ENCODE measurements around the gene PANK4.

PANK4 gene

DNA sequence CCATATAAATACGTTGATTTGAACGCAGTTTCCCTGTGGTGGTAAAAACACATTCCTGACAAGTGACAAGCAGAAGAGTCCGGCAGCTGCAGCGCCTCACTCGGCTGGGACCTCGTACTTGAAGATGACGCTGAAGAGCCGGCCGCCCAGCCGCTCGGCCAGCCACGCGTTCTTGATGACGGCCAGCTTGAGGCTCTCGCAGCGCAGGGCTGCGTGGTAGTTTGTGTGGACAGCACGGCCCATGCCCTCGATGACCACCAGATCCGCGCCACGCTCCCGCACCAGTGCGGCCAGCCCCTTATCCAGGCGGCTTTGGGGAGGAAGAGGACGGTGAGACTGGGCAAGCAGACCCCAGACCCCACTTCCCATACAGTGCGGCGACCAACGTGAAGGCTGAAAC is 17.6 kb downstream of the PANK4 start:
- no peak for DNase-seq

DNA sequence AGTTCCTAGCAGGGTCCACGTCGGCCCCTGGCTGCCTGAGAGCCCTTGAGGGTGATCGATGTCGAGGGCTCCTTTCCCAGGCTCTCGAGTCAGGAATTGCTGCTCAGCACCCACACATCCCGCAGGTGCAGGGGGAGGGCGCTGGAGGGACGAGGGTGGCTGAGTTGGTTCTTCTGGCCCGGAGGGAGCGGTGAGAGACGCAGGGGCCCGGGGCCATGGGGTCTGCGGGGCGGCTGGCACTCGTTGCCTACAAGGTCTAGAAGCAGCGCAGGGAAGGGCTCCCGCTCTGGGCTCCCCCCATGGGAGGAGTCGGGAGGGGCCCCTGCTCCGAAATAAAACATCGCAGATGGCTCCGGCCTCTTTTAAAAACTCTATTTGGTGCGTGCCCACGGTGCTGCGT is 18.2 kb downstream of the PANK4 start:
- DNase-seq: no peak

DNA sequence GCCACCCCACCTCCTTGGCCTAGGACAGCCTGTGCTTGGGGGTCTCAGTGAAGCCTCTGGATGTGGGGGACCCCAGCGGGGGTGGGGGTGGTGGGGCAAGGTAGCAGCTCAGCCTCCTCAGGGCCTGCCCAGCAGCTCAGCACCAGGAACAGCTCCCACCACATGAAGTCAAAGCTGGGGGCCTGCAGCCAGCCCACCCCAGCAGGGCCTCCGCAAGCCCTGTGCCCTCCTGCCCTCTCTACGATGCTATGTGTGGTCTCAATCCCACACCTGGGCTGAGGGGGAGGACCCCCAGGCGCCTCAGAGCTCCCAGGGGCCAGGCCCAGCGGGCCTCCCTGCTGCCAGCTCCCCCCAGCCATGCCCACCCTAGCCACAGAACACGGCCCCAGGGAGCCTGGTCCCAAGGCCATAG is 18.6 kb downstream of the PANK4 start:
- DNase-seq: no peak

DNA sequence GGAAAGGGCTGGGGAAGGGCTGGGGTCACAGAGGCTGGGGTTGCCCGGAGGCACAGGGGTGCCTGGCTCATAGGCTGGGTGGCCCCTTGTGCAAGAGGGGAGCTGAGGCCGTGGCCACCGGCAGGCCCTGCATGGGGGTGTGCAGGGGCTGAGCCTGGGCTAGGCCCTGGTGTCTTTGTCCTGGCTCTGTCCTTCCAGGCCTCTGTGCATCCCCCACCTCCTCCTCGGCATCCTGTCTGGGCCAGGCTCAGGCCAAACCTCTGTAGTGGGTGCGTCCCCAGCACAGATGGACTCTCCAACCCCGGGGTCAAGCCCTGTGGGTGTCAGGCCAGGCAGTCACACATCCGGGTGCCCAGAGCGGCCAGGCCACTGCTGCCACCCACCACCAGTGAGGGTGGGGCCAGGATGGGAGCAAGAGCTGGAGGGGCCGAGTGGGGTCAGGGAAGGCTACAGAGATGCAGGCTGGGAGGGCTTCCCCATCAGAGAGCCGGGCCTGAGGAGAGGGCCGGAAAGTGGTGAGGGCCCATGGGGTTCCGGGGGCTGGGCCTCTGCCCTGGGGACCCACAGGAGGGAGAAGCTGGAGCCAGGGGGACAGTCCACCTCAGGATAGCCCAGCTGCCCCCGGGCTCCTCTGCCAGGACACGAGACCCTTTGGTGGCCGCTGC is 19.4 kb downstream of the PANK4 start:
- DNase-seq: no peak

DNA sequence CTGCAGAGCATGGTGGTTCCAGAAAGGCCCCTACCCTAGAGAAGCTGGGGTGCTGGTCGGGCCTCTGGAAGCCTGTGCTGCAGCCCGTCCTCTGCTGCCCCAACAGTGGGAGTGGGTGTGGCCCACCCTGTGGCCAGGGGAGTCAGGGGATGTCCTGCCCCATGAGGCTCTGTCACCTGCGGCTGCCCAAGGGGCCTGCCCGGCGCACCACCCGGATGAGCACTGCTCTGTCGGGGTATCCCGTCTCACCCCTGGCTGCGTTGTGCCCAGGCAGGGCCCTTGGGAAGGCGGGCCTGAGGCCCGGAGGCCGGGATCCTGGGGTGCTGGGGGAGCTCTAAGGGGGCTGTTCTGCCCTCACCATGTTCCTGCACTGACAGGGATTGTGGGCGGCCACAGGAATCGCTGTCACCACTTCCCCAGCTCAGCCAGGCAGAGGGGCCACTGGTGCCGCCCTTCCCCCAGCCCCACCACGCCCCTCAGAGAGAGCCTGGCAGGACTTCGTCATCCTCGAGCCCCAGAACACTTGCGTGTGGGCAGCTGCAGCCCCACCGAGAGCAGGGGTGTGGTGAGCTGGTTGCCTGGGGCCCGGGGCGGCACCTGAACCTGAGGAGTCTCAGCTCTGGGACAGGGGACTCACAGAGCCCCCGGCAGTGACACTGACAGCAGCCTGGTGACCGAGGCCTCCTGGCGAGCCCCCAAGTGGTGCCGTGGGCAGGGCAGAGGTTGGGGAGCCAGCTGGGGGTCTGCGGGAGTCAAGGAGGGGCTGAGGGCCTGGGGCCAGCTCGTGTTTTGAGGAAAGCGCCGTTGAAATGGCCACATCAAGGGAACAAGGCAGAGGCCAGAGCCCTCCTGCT is 20.2 kb downstream of the PANK4 start:
- DNase-seq: no peak

DNA sequence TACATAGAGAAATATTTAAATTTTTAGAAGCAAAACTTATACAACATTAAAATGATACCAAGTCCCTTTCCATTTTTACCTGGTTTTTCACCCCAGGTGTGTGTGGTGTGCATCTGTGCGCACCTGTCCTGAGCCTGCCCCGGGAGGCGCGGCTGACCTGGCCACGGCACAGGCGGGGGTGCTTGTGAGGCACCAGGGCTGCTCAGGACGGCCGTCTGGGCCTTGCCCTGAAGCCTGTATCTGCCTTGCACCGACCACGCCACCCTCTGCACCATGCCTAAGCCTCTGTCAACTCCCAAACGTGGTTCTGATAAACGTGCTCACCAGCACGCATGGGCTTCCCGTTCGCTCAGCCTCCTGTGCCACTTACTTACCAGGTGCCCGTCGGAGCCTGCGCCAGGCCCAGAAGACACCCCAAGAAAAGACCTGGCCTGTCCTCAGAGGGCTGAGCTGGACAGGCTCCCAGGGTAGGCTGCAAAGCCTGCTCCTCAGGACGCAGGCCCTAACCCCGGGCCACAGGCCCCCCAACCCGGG is 20.9 kb downstream of the PANK4 start:
- no peak for DNase-seq

DNA sequence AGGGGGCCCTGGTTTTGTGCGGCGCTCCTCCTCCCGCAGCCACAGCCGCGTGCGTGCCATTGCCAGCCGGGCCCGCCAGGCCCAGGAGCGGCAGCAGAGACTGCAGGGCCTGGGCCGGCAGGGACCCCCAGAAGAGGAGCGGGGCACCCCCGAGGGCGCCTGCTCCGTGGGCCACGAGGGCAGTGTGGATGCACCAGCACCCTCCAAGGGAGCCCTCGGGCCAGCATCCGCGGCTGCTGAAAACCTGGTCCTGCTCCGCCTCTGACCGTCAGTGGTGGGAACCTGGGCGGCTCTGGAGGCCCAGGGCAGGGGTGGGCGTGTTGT is 21.5 kb downstream of the PANK4 start:
- DNase-seq: no peak

DNA sequence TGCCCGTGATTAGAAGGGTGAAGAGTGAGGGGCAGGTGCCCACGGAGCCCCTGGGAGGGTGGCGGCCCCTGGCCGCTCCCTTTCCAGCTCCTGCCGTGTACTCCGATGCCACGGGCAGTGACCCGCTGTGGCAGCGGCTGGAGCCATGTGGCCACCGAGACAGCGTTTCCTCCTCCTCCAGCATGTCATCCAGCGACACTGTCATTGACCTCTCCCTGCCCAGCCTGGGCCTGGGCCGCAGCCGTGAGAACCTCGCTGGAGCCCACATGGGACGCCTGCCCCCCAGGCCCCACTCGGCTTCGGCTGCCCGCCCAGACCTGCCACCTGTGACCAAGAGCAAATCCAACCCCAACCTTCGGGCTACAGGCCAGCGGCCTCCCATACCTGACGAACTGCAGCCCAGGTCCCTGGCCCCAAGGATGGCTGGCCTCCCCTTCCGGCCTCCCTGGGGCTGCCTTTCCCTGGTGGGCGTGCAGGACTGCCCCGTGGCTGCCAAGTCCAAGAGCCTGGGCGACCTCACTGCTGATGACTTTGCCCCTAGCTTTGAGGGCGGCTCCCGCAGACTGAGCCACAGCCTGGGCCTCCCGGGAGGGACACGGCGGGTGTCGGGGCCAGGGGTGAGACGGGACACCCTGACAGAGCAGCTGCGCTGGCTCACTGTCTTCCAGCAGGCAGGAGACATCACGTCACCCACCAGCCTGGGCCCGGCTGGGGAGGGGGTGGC is 22.0 kb downstream of the PANK4 start:
- DNase-seq: no peak

DNA sequence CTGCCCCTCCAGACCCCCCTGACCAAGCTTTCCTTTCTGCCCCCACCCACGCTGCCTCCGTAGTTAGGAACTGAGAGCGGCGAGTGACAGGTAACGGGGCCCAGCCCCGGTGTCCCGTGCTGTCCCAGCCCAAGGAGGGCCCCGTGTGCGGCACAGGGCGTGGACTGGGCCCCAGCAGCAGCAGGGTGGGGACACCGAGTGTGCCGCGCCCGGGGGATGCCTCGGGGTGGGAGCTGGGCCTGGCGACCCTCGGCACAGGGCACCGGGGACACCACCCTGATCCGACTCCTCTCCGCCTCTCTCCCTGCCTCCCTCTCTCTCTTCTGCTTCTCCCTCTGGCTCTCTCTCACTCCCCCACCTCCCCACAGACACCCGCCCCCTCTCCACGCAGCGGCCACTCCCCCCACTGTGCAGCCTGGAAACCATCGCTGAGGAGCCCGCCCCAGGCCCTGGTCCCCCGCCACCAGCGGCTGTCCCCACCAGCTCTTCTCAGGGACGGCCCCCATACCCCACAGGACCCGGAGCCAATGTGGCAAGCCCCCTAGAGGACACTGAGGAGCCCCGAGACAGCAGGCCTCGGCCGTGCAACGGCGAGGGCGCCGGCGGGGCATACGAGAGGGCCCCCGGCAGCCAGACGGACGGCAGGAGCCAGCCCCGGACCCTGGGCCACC is 22.7 kb downstream of the PANK4 start:
- no peak for DNase-seq

DNA sequence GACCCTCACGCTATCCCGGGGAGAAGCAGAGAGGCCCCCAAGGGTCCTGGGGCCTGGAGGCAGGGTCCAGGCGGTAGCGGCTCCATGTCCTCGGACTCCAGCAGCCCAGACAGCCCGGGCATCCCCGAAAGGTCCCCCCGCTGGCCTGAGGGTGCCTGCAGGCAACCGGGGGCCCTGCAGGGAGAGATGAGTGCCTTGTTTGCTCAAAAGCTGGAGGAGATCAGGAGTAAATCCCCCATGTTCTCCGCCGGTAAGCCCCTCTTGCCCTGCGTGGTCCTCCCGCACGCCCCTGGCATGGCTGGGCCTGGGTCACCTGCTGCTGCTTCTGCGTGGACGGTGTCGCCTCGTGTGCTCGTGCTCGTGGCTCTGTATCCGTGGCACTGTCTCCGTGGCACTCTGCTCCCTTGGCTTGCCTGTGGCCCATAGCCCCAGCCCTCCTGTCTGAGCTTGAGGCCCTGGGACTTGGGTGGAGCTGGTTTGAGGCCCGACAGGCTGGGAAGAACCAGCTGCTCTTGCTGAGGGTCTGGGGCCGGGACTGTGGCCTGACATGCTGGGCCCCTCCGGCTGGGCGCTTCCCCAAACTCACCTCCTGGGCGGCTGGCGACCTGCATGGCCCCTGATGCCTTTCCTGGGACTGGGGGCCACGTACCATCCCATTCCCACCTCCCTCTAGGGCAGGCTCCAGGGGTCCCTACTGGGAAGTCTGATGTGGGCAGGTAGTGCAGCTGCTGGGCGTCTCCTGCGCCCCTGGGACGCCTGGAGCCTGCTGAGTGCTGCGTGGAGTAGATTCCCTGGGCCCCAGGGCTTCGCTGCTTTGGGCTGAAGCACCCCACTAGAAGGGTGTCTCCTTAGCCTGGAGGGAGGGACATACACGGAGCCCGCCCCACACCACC is 23.5 kb downstream of the PANK4 start:
- DNase-seq: no peak

DNA sequence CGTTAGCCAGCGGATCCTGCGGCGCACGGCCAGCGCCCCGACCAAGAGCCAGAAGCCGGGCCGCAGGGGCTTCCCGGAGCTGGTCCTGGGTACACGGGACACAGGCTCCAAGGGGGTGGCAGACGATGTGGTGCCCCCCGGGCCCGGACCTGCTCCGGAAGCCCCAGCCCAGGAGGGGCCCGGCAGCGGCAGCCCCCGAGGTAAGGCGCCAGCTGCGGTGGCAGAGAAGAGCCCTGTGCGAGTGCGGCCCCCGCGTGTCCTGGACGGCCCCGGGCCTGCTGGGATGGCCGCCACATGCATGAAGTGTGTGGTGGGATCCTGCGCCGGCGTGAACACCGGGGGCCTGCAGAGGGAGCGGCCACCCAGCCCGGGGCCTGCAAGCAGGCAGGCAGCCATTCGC is 24.2 kb downstream of the PANK4 start:
- no peak for DNase-seq

DNA sequence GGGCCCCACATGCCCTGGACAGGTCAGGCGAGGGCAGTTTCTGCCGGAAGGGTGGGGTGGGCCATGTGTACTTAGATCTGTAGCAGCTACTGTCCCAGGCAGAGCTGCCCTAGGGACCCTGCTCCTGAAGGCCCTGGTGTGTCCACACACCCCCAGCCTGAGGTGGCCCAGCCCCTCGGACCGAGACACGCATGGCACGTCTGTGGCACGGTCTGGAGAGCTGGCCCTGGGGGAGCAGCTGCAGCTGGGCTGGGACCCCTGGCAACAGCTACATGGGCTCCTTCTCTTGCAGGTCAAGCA is 24.6 kb downstream of the PANK4 start:
- no peak for DNase-seq

DNA sequence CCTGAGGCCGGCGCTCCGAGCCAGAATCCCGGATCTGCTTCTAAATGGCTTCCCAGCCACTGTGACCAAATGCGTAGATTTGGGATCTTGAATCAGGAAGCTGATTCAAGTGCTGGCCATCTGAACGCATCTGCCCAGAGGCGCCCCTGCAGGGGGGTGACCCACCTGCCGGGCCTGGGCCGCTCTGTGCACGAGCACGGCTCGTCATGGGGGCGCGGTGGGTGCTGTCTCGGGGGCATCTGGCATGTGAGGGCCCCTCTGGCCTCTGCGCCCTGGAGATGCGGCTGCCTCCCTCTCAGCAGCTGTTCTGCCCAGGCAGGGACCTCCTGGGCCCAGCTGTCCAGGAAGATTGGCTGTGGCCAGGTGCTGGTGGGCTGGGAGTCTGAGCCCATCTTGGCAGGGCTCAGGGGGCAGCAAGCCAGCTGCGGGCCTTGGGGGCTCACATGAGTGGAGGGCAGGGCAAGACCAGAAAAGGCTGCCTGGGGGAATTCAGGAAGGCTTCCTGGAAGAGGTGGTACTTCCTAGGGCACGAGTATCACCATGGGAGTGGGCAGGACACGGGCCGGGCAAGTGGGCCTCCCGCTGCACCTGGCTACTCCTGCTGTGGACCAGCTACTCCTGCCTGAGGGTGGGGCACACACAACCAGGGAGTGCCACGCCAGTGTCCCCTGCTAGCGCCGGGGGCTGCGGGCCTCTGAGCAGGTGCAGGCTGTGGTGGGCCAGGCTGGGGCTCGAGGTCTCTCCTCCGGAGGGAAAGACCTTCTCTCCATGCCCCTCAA is 25.2 kb downstream of the PANK4 start:
- no peak for DNase-seq

DNA sequence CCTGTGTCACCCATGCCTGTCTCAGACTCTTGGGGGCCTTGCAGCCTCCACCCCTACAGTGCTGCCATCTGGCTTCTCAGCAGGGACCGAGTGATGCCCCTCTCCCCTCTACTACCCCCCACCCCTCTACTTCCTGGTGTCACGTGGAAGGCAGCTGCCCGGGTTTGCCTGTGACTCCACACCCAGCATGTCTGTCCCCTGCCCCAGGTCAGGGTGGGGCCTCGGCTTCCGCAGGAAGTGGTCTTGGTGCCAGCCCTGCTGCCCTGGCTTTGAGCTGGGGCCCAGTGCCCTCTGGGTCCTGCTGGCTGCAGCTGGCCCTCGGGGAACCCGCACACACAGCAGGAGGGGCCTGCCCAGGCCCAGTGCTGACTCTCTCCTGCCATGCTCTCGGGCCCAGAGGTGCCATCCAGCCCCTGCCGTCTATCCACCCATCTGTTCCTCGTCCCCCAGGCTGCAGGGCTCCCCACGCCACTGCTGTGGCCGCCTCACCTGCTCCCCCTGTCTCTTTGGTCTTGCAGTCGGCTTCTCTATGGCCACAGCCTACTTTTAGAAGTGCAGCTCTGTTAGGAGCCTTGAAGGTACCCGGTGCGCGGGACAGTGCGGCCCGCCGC is 26.3 kb downstream of the PANK4 start:
- no peak for DNase-seq

DNA sequence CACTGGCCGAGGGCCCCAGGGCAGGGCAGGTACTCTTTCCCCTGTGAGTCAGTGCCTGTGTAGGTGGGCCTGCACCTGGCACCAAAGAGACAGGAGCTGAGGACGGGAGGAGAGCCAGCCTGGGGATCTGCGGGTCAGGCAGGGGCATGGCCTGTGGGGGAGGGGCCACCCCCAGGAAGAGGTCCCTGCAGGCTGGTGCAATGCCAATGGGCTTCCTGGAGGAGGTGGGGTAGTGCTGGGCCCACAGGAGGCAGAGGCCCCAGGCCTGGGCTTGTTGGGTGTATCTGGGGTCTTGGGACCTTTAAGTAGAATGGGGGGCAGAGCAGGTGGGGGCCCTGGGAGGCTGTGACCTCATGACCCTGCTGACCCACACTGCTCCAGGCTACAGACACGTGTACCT is 27.1 kb downstream of the PANK4 start:
- no peak for DNase-seq

DNA sequence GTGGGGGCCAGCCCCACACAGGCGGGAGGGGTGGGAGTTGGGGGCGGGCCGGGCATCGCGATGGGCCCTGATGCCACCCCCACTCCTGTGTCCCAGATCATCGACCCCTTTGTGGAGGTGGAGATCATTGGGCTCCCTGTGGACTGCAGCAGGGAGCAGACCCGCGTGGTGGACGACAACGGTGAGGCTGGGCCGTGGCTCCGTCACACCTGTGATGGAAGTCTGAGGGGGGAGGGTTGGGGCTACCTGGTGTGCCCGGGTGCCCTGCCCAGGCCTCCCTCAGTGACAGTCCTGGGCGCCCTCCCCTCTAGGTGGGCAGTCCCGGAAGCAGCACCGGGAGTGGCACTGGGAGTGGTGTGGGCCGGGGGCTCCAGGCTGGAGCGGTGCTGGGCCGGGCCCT is 27.7 kb downstream of the PANK4 start:
- no peak for DNase-seq

DNA sequence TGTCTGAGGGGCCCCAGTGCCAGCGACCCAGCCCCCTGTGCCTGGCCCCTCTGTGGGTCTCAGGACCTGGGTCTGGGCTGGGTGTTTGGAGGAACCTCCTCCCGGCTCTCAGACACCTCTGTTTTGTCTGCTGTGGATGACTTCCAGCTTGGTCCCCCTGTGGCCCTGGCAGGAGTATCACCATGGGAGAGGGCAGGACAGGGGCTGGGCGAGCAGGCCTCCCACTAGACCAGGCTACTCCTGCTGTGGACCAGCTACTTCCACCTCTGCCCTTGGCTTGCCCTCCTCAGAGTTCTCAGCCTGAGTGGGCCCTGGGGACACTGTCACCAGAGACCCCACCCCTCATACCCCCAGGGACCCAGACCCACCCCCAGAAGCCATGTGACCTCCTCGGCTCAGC is 28.5 kb downstream of the PANK4 start:
- DNase-seq: no peak

DNA sequence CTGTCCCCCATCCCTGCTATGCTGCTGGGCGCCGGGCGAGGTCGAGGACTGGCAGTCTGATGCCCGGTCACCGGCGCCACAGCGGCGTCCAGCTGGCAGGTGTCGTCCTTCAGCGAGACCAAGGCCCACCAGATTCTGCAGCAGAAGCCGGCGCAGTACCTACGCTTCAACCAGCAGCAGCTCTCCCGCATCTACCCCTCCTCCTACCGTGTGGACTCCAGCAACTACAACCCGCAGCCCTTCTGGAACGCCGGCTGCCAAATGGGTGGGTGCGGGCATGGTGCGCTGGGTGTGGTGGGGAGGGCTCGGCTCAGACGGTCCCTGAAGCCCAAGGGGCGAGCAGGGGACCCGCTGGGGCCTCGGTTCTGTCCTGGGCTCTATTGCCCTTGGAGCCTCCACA is 29.6 kb downstream of the PANK4 start:
- no peak for DNase-seq

DNA sequence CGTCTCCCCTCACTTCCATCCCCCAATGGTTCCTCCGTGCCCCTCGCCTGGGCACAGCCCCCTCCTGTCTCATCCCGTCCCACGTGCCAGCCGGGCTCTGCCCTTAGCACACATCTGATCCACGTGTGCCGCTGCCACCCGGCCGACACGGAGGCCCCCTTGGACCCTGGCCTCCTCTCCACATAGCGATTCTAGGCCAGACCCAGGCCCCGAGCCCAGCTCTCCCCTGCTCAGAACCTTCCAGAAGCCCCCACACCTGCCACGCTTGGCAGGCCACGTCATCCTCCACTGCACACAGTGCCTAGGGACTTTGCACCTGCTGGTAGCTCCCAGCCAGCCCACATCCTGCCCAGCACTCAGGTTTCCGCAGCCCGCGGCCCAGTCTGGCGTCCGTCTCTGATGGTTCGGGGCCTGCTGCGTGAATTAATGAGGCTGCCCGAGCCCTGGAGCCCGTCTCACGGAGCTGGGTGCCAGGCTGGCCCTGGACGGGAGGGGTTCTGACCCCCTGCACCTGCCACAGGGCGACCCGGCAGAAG is 30.2 kb downstream of the PANK4 start:
- no peak for DNase-seq

DNA sequence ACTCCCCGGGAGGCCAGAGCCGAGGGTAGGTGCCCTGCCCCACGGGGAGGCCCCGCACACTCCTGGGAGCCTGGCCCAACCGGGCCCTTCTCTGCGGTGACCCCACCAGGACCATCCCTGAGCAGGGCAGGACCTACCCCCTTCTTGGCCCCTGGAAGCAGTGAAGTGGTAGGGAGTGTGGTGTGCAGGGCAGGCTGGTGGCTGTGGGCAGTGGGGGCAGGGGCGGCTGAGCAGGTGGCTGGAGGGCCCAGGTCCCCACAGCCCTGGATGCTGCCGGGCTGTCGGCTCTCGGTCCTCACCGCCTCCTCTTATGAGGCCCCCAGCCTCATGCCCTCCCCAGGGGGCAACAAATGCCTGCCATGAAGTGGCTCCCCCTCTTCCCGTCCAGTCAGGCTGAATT is 30.9 kb downstream of the PANK4 start:
- DNase-seq: no peak

DNA sequence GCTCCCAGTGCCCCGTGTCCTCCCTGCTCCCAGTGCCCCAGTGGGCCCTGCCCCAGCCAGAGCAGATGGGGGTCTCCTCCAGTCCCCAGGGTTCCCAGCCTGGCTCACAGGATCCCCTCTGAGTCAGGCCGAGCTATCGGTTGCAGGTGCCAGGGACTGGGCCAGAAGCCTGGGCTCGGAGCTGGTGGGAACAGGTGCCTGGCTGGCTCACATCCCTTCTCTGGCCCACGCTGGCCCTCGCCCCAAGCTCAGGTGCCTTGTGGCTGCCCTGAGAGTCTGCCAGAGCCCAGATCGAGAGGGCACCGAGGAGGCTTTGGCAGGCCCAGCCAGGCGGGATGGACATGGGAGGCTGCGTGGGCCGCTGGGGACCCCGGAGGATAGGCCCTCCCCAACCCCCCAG is 31.4 kb downstream of the PANK4 start:
- DNase-seq: no peak
